SJCRH30 (cell line): ENCODE results near the gene PPP2R1A. TPM values are rescaled to one million over a fixed set of nuclear protein-coding genes. Genes with fewer than 3 reads are reported as not detected.
"Not testable (repeated sequence)": the region's sequence is repeated elsewhere in the genome, so short reads cannot be mapped to it uniquely, and the experiment has no call there.

Experiments used
- DNase-seq, 2 experiments: peaks; one replicate each; pipeline ENCODE4 v3.0.0-alpha.2; 2015 to 2020
- H3K27ac ChIP-seq: fragments of 250-450 bp; sonication (Bioruptor Pico); 2 replicates; pipeline ENCODE4 v1.5.1; 2020; ENCODE audit warnings: mild to moderate bottlenecking, moderate library complexity
- H3K27me3 ChIP-seq: fragments of 250-450 bp; sonication (Bioruptor Pico); 2 replicates; pipeline ENCODE4 v1.5.1; 2020; ENCODE audit warnings: mild to moderate bottlenecking, moderate library complexity
- H3K36me3 ChIP-seq: fragments of 250-450 bp; sonication (Bioruptor Pico); 2 replicates; pipeline ENCODE4 v1.5.1; 2020; ENCODE audit warnings: mild to moderate bottlenecking, moderate library complexity
- H3K4me1 ChIP-seq: fragments of 250-450 bp; sonication (Bioruptor Pico); 2 replicates; pipeline ENCODE4 v1.5.1; 2020; ENCODE audit warnings: mild to moderate bottlenecking, moderate library complexity
- H3K4me3 ChIP-seq: fragments of 250-450 bp; sonication (Bioruptor Pico); 2 replicates; pipeline ENCODE4 v1.5.1; 2020; ENCODE audit warnings: mild to moderate bottlenecking, moderate library complexity
- H3K9me3 ChIP-seq: fragments of 250-450 bp; sonication (Bioruptor Pico); replicated peaks from 2 replicates; pipeline ENCODE4 v1.5.1; 2020; ENCODE audit warnings: mild to moderate bottlenecking, moderate library complexity
- total RNA-seq: library from RNA; depleted of rRNA; stranded (reverse); fragments of >200 nt; shearing (Covaris generic); gene quantifications from 2 replicates; pipeline ENCODE4 v1.2.3, GENCODE V29; 2014

Gene PPP2R1A
- total RNA-seq, 1 experiment from 2014 or later = 175 TPM

DNA sequence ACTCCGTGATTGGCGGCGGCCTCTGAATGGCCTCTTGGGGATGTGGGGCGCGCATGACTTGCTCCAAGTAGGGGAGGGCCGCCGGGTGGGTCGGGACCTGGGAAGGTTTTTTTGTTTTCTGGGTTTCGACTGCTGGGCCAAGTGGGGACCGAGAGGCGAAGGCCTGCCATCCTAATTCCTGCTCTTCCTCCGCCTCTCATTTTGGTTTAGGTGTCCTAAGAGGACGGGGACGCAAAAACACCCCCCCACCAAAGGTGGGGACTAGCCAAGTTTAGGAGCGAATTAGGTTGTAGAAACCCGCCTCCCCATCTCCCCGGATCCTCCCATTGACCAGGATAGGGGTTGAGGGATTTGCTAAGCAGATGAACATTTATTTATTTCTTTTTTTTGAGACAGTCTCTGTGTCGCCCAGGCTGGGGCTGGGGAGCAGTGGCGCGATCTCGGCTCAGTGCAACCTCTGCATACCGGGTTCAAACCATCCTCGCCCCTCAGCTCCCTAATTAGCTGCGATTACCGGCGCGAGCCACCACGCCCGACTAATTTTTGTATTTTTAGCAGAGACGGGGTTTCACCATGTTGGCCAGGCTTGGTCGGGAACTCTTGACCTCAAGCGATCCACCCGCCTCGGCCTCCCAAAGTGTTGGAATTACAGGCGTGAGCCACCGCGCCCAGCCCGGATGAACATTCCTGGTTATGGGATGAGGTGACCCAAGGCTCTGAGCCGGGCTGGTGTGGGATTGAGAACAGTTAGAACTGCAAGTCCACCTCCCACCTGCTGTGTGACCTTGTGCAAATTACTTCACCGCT, 838 bp downstream of the PPP2R1A start:
- DNase-seq = peak; percentile 37 to 48
- H3K27ac ChIP-seq = peak overlapping the region; percentile 92
- no peaks in the 10 kb centered on the region for H3K27me3 ChIP-seq
- peaks cover 38% of the 10 kb centered on the region for H3K36me3 ChIP-seq
- H3K4me3 ChIP-seq = peak overlapping the region; percentile 76
- H3K9me3 ChIP-seq = 0 out of 2 replicates have a peak, but pooled peaks cover 4% of the 10 kb centered on the region
- H3K4me1 ChIP-seq = peaks cover 4% of the 10 kb centered on the region; the same call in 1 of the 2 replicates

DNA sequence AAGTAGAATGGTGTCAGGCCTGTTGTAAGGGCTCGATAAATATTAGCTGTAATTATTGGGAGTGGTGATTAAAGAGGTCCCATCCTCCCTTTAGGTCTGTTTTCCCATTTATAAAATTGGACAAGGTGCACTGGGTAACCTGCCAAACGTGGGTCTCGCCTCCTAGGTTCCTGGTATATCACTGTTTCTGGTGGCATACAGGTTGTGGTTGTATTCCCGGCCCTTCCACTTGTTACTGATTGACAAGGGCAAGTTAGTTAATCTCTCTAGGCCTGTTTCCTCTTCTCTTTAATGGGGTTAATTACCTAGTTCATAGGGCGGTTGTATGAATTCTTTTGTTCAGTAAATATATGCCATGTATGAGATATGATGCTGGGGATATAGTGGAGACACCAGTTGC, 1.5 kb downstream of the PPP2R1A start:
- DNase-seq = no peak
- no peak overlapping the region for H3K27ac ChIP-seq
- H3K4me3 ChIP-seq = peak overlapping the region; percentile 76
- 0 out of 2 replicates have a peak, but pooled peaks cover 4% of the 10 kb centered on the region for H3K9me3 ChIP-seq
- H3K4me1 ChIP-seq = peaks cover 4% of the 10 kb centered on the region; the same call in 1 of the 2 replicates
- no peaks in the 10 kb centered on the region for H3K27me3 ChIP-seq
- H3K36me3 ChIP-seq = peaks cover 45% of the 10 kb centered on the region

DNA sequence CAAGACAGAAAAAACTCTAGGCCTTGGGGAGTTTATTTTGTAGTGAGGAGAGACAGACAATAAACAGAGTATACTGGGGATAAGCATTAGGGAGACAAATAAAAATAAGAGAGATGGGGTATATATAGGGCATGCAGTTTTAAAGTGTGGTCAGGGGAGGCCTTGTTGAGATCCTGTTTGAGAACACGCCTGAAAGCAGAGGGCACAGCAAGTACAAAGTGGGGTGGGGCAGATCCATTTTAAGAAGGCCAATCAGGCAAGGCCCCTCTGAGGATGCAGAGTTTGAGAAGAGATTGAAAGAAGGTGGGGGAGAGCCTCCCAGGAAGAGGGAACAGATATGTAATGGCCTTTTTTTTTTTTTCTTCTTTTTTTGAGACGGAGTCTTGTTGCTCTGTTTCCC, 2.1 kb downstream of the PPP2R1A start:
- Histone ChIP-seq H3K27me3 (no peaks in the 10 kb centered on the region), H3K27ac (no peak overlapping the region), H3K36me3 (peaks cover 51% of the 10 kb centered on the region), H3K4me3 (no peak overlapping the region), H3K9me3 (0 out of 2 replicates have a peak, but pooled peaks cover 4% of the 10 kb centered on the region), H3K4me1 (peaks cover 4% of the 10 kb centered on the region; the same call in 1 of the 2 replicates)
- no peak for DNase-seq

DNA sequence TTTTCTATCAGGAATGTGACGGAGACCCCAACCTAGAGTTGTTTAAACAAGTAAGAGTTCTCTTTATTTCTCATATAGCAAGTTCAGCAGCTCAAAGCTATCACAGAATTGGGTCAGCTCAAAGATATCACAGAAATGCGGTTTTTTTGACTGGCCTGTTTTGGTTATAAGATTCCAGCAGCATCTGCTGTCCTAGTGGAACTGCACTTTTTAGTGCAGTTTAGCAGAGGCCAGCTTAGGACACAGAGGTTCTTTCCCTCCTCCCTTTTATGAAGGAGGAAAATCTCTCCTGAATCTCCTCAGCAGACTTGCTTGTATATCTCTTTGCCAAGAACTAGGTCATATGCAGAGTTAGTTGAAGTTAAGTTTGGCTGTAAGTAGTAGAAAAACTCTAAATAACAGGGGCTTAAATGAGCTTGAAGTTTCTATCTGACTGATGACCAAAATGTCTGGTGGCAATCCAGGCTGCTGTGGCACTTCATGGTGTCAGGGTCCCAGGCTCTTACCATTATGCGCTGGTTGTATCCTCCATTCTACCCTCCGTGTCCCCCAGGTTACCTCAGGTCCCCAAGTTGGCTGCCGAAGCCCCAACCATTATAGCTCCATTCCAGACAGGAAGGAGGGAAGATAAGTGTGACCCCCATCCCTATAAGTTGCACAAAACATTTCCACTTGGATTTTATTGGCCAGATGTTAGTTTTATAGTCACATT, 6.6 kb downstream of the PPP2R1A start:
- no peak overlapping the region for H3K4me3 ChIP-seq
- H3K9me3 ChIP-seq = peaks cover 4% of the 10 kb centered on the region; the same call in 1 of the 2 replicates
- DNase-seq = no peak
- peaks cover 83% of the 10 kb centered on the region for H3K36me3 ChIP-seq
- no peaks in the 10 kb centered on the region for H3K27me3 ChIP-seq
- H3K4me1 ChIP-seq = no peaks in the 10 kb centered on the region
- no peak overlapping the region for H3K27ac ChIP-seq

DNA sequence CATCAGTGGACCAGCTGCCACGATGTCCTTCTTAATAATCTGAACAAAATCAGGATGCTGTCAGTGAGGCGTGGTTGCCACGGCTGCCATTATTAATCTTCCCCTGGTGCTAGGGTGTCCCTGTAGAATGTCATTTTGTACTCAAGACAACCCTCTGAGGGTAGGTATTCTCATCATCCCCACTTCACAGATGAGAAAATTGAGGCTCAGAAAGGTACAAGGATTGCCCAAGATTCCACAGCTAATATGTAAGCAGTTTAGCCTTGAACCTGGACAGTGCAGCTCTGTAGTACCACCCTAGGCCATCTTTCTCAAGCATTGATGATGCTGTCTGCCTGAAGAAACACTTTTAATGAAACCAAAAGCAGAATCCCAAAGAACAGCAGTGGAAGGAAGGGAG, 8.1 kb downstream of the PPP2R1A start:
- DNase-seq = no peak
- no peak overlapping the region for H3K27ac ChIP-seq

DNA sequence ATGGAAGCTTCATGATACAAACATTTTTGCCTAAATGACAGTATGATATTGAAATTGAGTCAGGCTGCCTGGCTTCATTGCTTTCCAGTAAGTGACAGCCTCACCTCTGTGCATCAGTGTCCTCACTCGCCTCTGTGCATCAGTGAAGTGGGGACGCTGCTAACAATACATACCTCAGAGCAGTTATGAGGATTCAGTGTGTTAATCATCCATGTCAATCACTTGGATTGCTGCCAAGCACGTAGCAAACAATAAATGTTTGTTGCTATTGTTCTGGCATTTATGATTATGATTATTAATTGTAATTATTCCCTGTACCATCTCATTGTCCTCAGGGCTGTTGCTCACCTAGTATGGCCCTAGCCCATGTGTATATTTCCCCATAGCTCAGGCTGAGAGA, 8.8 kb downstream of the PPP2R1A start:
- H3K4me1 ChIP-seq = no peaks in the 10 kb centered on the region
- no peak overlapping the region for H3K4me3 ChIP-seq
- no peak overlapping the region for H3K27ac ChIP-seq
- no peaks in the 10 kb centered on the region for H3K27me3 ChIP-seq
- no peak for DNase-seq
- no peaks in the 10 kb centered on the region; the same call in 1 of the 2 replicates for H3K9me3 ChIP-seq
- H3K36me3 ChIP-seq = peaks cover 86% of the 10 kb centered on the region

More for the DNA sequence above, 8.1 kb downstream of the PPP2R1A start:
- Histone ChIP-seq H3K4me1 (no peaks in the 10 kb centered on the region), H3K4me3 (no peak overlapping the region), H3K36me3 (peaks cover 86% of the 10 kb centered on the region), H3K9me3 (no peaks in the 10 kb centered on the region; the same call in 1 of the 2 replicates), H3K27me3 (no peaks in the 10 kb centered on the region)

DNA sequence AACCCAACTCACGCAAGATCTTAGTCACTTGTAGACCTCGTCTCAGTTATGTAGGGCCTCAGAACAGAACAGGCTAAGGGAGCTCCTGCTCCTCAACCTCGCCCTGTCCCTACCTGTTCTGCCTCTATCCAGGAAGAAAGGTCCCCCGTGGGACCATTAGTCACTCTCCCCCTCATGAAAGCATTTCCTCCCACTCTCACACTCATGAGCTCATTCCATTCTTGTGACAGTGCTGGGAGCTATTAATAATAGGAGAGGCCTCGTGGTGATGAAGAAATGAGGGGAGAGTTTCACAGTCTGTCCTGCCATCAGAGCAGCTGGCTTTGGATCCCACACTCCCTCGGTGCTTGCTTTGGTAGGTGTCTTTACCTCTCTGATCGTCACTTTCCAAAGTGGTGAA, 10.2 kb downstream of the PPP2R1A start:
- no peaks in the 10 kb centered on the region; the same call in 1 of the 2 replicates for H3K9me3 ChIP-seq
- H3K27me3 ChIP-seq = no peaks in the 10 kb centered on the region
- H3K36me3 ChIP-seq = peaks cover 90% of the 10 kb centered on the region
- no peak for DNase-seq
- no peaks in the 10 kb centered on the region for H3K4me1 ChIP-seq
- no peak overlapping the region for H3K4me3 ChIP-seq
- H3K27ac ChIP-seq = no peak overlapping the region

DNA sequence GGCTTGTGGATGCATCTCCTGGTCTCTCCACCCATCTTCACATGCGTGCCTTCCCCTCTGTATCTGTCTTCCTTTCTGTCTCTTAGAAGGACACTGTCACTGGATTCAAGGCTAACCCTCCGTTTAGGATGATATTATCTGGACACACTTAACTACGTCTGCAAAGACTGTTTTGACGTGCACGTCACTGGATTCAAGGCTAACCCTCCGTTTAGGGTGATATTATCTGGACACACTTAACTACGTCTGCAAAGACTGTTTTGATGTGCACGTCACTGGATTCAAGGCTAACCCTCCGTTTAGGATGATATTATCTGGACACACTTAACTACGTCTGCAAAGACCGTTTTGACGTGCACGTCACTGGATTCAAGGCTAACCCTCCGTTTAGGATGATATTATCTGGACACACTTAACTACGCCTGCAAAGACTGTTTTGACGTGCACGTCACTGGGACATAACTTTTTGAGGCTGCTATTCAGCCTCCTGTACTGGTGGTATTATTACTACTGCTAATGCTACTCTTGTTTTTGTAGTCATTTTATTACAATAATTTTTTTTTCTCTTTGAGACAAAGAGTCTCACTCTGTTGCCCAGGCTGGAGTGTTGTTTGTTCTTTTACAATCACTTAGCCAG, 11.0 kb downstream of the PPP2R1A start:
- not testable (repeated sequence) for H3K4me3 ChIP-seq, DNase-seq, H3K27me3 ChIP-seq, H3K9me3 ChIP-seq, H3K4me1 ChIP-seq, H3K27ac ChIP-seq
- H3K36me3 ChIP-seq = peaks cover 90% of the 10 kb centered on the region

DNA sequence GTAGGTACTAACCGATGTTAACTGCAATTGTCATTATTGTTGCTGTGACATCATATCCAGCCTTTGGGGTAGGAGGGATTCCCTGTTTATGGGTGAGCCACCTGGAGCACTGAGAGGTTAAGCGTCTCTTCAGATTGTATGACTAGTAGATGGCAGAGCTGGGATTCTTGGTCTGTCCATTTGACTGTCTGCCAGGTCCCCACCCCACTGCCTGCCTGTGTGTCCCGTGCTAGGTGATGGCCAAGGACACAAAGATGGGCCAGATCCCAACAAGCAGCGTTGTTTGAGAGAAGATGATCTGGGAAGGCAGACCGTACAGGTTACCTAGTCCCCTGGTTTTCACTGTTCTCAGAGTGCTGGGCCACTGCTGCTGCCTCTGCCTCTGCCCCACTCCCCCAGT, 16.6 kb downstream of the PPP2R1A start:
- H3K27ac ChIP-seq = no peak overlapping the region

DNA sequence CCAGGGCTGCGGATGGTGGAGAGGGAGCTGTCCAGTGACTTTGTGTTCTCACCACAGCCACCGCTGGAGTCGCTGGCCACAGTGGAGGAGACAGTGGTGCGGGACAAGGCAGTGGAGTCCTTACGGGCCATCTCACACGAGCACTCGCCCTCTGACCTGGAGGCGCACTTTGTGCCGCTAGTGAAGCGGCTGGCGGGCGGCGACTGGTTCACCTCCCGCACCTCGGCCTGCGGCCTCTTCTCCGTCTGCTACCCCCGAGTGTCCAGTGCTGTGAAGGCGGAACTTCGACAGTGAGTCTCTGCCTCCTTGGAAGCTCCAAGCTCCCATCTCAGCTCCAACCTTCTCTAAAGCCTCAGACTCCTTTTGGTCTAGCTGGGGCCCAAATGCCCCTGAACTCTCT, 21.4 kb downstream of the PPP2R1A start:
- DNase-seq = no peak
- Histone ChIP-seq H3K27ac (no peak overlapping the region), H3K9me3 (no peaks in the 10 kb centered on the region), H3K4me3 (no peak overlapping the region), H3K36me3 (peaks cover 96% of the 10 kb centered on the region), H3K27me3 (no peaks in the 10 kb centered on the region), H3K4me1 (no peaks in the 10 kb centered on the region)

More for the DNA sequence above, 16.6 kb downstream of the PPP2R1A start:
- no peaks in the 10 kb centered on the region for H3K9me3 ChIP-seq
- H3K4me1 ChIP-seq = no peaks in the 10 kb centered on the region
- DNase-seq = no peak
- H3K4me3 ChIP-seq = no peak overlapping the region
- H3K36me3 ChIP-seq = peaks cover 96% of the 10 kb centered on the region
- H3K27me3 ChIP-seq = no peaks in the 10 kb centered on the region

DNA sequence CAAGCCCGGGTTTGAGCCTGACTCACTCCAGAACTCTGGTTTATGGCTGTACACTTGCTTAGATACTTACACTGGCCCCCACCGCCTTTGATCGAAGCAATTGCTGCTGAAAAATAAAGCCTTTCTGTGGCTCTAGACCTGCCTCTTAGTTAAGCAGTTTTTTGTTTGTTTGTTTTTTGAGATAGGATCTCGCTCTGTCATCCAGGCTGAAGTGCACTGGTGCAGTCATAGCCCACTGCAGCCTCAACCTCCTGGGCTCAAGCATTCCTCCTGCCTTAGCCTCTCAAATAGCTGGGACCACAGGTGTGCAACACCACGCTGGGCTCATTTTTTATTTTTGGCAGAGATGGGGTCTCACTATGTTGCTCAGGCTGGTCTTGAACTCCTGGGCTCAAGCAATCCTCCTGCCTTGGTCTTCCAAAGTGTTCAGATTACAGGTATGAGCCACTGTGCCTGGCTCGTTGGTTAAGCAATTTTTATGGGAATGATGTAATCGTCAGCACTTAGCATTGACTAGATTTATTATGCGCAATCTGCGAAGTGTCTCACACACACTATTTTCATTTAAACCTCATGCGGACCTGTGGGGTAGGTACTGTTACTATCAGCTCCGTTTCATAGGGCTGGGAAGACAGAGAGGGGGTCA, 22.2 kb downstream of the PPP2R1A start:
- no peaks in the 10 kb centered on the region for H3K4me1 ChIP-seq
- H3K9me3 ChIP-seq = no peaks in the 10 kb centered on the region
- H3K4me3 ChIP-seq = no peak overlapping the region
- H3K36me3 ChIP-seq = peaks cover 96% of the 10 kb centered on the region
- H3K27ac ChIP-seq = no peak overlapping the region
- no peaks in the 10 kb centered on the region for H3K27me3 ChIP-seq
- no peak for DNase-seq

DNA sequence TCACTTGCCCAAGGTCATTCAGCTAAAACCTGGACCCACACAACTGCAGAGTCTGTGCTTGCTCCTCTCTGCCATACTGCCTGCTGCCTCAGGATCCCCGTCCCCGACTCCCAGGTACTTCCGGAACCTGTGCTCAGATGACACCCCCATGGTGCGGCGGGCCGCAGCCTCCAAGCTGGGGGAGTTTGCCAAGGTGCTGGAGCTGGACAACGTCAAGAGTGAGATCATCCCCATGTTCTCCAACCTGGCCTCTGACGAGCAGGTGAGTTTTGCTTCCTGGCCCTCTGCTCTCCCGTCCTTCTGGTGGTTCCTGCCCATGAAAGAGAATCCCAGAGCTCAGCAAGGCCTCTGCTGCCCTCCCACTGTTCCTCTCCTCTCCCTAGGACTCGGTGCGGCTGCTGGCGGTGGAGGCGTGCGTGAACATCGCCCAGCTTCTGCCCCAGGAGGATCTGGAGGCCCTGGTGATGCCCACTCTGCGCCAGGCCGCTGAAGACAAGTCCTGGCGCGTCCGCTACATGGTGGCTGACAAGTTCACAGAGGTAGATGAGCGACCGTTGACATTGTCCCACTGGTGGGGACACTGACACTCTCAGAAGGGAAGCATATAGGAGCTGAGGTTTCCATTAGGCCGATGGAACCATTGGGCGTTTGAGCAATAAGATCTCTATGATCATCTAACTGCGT, 22.9 kb downstream of the PPP2R1A start:
- Histone ChIP-seq H3K36me3 (peaks cover 96% of the 10 kb centered on the region), H3K27ac (no peak overlapping the region), H3K4me3 (no peak overlapping the region), H3K9me3 (no peaks in the 10 kb centered on the region), H3K4me1 (no peaks in the 10 kb centered on the region), H3K27me3 (no peaks in the 10 kb centered on the region)
- no peak for DNase-seq

DNA sequence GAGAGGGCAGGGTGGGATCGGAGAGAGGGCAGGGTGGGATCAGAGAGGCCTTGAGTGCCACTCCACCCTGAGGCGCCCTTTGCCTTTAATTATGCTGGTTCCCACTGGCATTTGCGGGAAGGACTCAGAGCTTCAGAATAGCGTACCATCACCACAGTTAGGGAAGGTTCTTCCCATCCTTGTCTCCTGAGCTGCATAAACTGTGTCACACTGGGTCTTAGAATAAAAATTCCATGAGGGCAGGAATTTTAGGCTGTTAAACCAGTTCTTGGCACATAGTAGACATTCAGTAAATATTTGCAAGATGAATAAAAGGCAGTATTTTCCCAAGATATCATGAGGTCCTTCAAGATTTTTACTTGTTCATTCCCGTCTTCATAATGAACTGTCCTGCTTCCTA, 24.4 kb downstream of the PPP2R1A start:
- no peak for DNase-seq
- H3K36me3 ChIP-seq = peaks cover 97% of the 10 kb centered on the region
- no peak overlapping the region for H3K4me3 ChIP-seq
- no peaks in the 10 kb centered on the region for H3K27me3 ChIP-seq
- H3K9me3 ChIP-seq = no peaks in the 10 kb centered on the region
- no peak overlapping the region for H3K27ac ChIP-seq
- H3K4me1 ChIP-seq = 0 out of 2 replicates have a peak, but pooled peaks cover 2% of the 10 kb centered on the region

DNA sequence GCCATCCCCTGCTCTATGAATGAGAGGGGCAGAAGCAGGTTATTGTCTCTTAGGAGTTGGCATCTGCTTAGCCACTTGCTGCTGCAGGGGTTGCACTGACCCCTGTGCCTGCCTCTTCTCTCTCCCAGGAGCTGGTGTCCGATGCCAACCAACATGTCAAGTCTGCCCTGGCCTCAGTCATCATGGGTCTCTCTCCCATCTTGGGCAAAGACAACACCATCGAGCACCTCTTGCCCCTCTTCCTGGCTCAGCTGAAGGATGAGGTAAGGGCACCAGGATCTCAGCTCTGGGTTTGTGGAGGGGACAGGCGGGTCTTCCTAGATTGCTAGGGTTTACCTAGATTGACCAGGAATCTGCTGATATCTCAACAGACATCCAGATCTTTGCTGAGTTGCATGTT, 26.5 kb downstream of the PPP2R1A start:
- Histone ChIP-seq H3K27me3 (no peaks in the 10 kb centered on the region), H3K4me3 (no peak overlapping the region), H3K36me3 (peaks cover 97% of the 10 kb centered on the region), H3K4me1 (0 out of 2 replicates have a peak, but pooled peaks cover 2% of the 10 kb centered on the region), H3K27ac (no peak overlapping the region), H3K9me3 (no peaks in the 10 kb centered on the region)
- no peak for DNase-seq
